Ishikawa (cell line): ENCODE measurements around the gene ANKLE2.

ENCODE experiments used
- CEBPB ChIP-seq: IDR thresholded peaks from 2 replicates; pipeline ENCODE4 v1.6.1; 2012
- EGR1 ChIP-seq: IDR thresholded peaks from 2 replicates; pipeline ENCODE4 v1.6.1; 2012
- EP300 ChIP-seq: IDR thresholded peaks from 2 replicates; pipeline ENCODE4 v1.6.1; 2012; ENCODE audit warnings: borderline replicate concordance
- NFIC ChIP-seq: IDR thresholded peaks from 2 replicates; pipeline ENCODE4 v1.6.1; 2012
- REST ChIP-seq: IDR thresholded peaks from 2 replicates; pipeline ENCODE4 v1.6.1; 2012; ENCODE audit warnings: low read depth, mild to moderate bottlenecking
- TAF1 ChIP-seq: IDR thresholded peaks from 2 replicates; pipeline ENCODE4 v1.6.1; 2012; ENCODE audit warnings: low read depth, mild to moderate bottlenecking
- TEAD4 ChIP-seq: IDR thresholded peaks from 2 replicates; pipeline ENCODE4 v1.6.1; 2012
- YY1 ChIP-seq: IDR thresholded peaks from 2 replicates; pipeline ENCODE4 v1.6.1; 2012; ENCODE audit warnings: low read depth
- ZBTB7A ChIP-seq: IDR thresholded peaks from 2 replicates; pipeline ENCODE4 v1.6.1; 2012; ENCODE audit warnings: low read depth

- no peak for TF ChIP-seq EP300
- TF ChIP-seq NFIC: no peak
- TF ChIP-seq EGR1: no peak
- TF ChIP-seq REST: no peak
- no peak for TF ChIP-seq CEBPB
- no peak for TF ChIP-seq ZBTB7A
- no peak for TF ChIP-seq TAF1
- TF ChIP-seq TEAD4: no peak
- no peak for TF ChIP-seq YY1
Observed at GRCh38 chr12:132686825-132687210, 74.8 kb downstream of the ANKLE2 start.
